Left ventricle myocardium inferior (tissue), 1 donor: ENCODE data around the gene EPN2. TPM values are rescaled to one million over a fixed set of nuclear protein-coding genes. Genes with fewer than 3 reads are reported as not detected.
"Not testable (repeated sequence)": the region's sequence is repeated elsewhere in the genome, so short reads cannot be mapped to it uniquely, and the experiment has no call there.

ENCODE experiments used
- DNase-seq: peaks from one replicate; pipeline ENCODE4 v3.0.0-alpha.2; 2020
- H3K27ac ChIP-seq: fragments of 200-600 bp; replicated peaks from 2 replicates; pipeline ENCODE4 v1.8.0; 2021
- H3K27me3 ChIP-seq: fragments of 200-600 bp; 2 replicates; pipeline ENCODE4 v1.8.0; 2021; ENCODE audit warnings: low read depth
- H3K36me3 ChIP-seq: fragments of 200-600 bp; 2 replicates; pipeline ENCODE4 v1.8.0; 2021
- H3K4me1 ChIP-seq: fragments of 200-600 bp; 2 replicates; pipeline ENCODE4 v1.8.0; 2021
- H3K4me3 ChIP-seq: fragments of 200-600 bp; 2 replicates; pipeline ENCODE4 v1.8.0; 2021; ENCODE audit warnings: mild to moderate bottlenecking, moderate library complexity
- H3K9me3 ChIP-seq: fragments of 200-600 bp; replicated peaks from 2 replicates; pipeline ENCODE4 v1.8.0; 2021
- CTCF ChIP-seq: fragments of 200-600 bp; IDR thresholded peaks from 2 replicates; pipeline ENCODE4 v1.8.0; 2021; ENCODE audit warnings: antibody characterized with exemption, mild to moderate bottlenecking, borderline replicate concordance
- intact Hi-C: fragments of 100-400 bp; cut with micrococcal nuclease; formaldehyde crosslinking; loops from one replicate; pipeline ENCODE4 v1.11.0; 2022
- total RNA-seq: library from RNA; stranded (reverse); fragmentation: NEBNext Ultra II Directional; extraction: Animal tissue kit (Norgen Biotek cat#: 25700); gene quantifications from one replicate; pipeline ENCODE4 v1.2.1, GENCODE V29; 2021
- donor health status: DM: no; HTN: yes; CAD: no; lungs with severe emphysema.

EPN2 gene
- total RNA-seq, 1 donor from 2014 or later: 71.7 TPM

- no peak for DNase-seq
- no peaks in the 10 kb centered on the region for H3K36me3 ChIP-seq
- no peak overlapping the region for H3K27ac ChIP-seq
- peaks cover 46% of the 10 kb centered on the region for H3K4me1 ChIP-seq
- H3K4me3 ChIP-seq: no peak overlapping the region
- TF ChIP-seq CTCF: no peak
- H3K27me3 ChIP-seq: no peaks in the 10 kb centered on the region
- H3K9me3 ChIP-seq: no peaks in the 10 kb centered on the region
- intact Hi-C loops: no loop called here
These were observed 111.0 kb downstream of the EPN2 start for GRCh38 chr17:19348081-19348650.

- Histone ChIP-seq H3K27ac (no peak overlapping the region), H3K9me3 (no peaks in the 10 kb centered on the region), H3K4me3 (no peak overlapping the region), H3K36me3 (no peaks in the 10 kb centered on the region), H3K27me3 (no peaks in the 10 kb centered on the region), H3K4me1 (peaks cover 43% of the 10 kb centered on the region)
- no peak for DNase-seq
- no peak for TF ChIP-seq CTCF
- intact Hi-C loops: no loop called here
These were observed 111.6 kb downstream of the EPN2 start for GRCh38 chr17:19348806-19349205.

- H3K27me3 ChIP-seq, H3K36me3 ChIP-seq, H3K9me3 ChIP-seq, H3K4me3 ChIP-seq, H3K4me1 ChIP-seq, intact Hi-C loops, DNase-seq, H3K27ac ChIP-seq: not testable (repeated sequence)
These were observed 116.2 kb downstream of the EPN2 start for GRCh38 chr17:19353401-19353800.

- no peak overlapping the region for H3K27ac ChIP-seq
- no peaks in the 10 kb centered on the region for H3K4me1 ChIP-seq
- no peaks in the 10 kb centered on the region for H3K27me3 ChIP-seq
- no peaks in the 10 kb centered on the region for H3K9me3 ChIP-seq
- intact Hi-C loops: no loop called here
- DNase-seq: no peak
- no peak overlapping the region for H3K4me3 ChIP-seq
- H3K36me3 ChIP-seq: no peaks in the 10 kb centered on the region
- TF ChIP-seq CTCF: no peak
These were observed 117.6 kb downstream of the EPN2 start for GRCh38 chr17:19354748-19355147.

GRCh38 chr17:19357351-19357750 is 120.2 kb downstream of the EPN2 start:
- Histone ChIP-seq H3K36me3 (no peaks in the 10 kb centered on the region), H3K4me3 (no peak overlapping the region), H3K4me1 (peaks cover 8% of the 10 kb centered on the region), H3K9me3 (no peaks in the 10 kb centered on the region), H3K27ac (no peak overlapping the region), H3K27me3 (no peaks in the 10 kb centered on the region)
- intact Hi-C loops: no loop called here
- no peak for TF ChIP-seq CTCF
- no peak for DNase-seq

- no peaks in the 10 kb centered on the region for H3K36me3 ChIP-seq
- intact Hi-C loops: no loop called here
- H3K4me1 ChIP-seq: peaks cover 11% of the 10 kb centered on the region
- DNase-seq: no peak
- H3K4me3 ChIP-seq: no peak overlapping the region
- H3K9me3 ChIP-seq: no peaks in the 10 kb centered on the region
- no peaks in the 10 kb centered on the region for H3K27me3 ChIP-seq
- no peak overlapping the region for H3K27ac ChIP-seq
- TF ChIP-seq CTCF: no peak
These were observed 120.6 kb downstream of the EPN2 start for GRCh38 chr17:19357761-19358160.
